GM23248 (cell line): ENCODE measurements around the gene MLN.

Experiments used
- EZH2 ChIP-seq: fragments of 200-600 bp; sonication (generic); IDR thresholded peaks from 2 replicates; pipeline ENCODE4 v1.6.1; 2018; ENCODE audit warnings: antibody characterized with exemption, mild to moderate bottlenecking; ENCODE audit not compliant: insufficient read depth, poor library complexity, severe bottlenecking
- EZH2phosphoT487 ChIP-seq: fragments of 200-600 bp; sonication (generic); IDR thresholded peaks from 2 replicates; pipeline ENCODE4 v1.6.1; 2018; ENCODE audit warnings: antibody characterized with exemption, moderate library complexity, mild to moderate bottlenecking, low read depth; ENCODE audit not compliant: insufficient read depth

- TF ChIP-seq EZH2 = no peak
- no peak for TF ChIP-seq EZH2phosphoT487
These were observed 12.9 kb downstream of the MLN start for GRCh38 chr6:33790910-33791309.
